Measurements from ENCODE around the gene SMIM35. TPM values are rescaled to one million over a fixed set of nuclear protein-coding genes. Genes with fewer than 3 reads are reported as not detected.

Gene SMIM35
- polyA plus RNA-seq (2013, experiment 1 of 4), result not detected
- polyA plus RNA-seq (2013, experiment 2 of 4), result not detected
- not detected for polyA plus RNA-seq (2013, experiment 3 of 4)
- not detected for polyA plus RNA-seq (2013, experiment 4 of 4)

- Histone ChIP-seq H3K27me3 (ENCODE audit: control insufficient read depth, insufficient read depth, low read length, poor library complexity, severe bottlenecking) (no peaks in the 10 kb centered on the region), H3K27ac (ENCODE audit: insufficient read depth, low read depth, low read length, poor library complexity, severe bottlenecking) (no peak within 1 kb of the TSS), H3K9me3 (ENCODE audit: control insufficient read depth, low read length) (no peaks in the 10 kb centered on the region), H3K4me3 (ENCODE audit: insufficient read depth, low read depth, low read length) (no peak within 1 kb of the TSS), H3K36me3 (ENCODE audit: control insufficient read depth, insufficient read depth, low read length) (no peaks in the 10 kb centered on the region), H3K4me1 (ENCODE audit: control insufficient read depth, insufficient read depth, low read length) (peaks cover 10% of the 10 kb centered on the region)
- WGBS, 2 experiments, result 89 to 90% methylated on average over 5 of the region's 5 CpGs
These were observed at the start of gene SMIM35 for GRCh38 chr11:118086913-118087768. Gene SMIM35 (minus strand): TSS chr11:118086963. CDS start chr11:118086757, 206 bp downstream.

DNA sequence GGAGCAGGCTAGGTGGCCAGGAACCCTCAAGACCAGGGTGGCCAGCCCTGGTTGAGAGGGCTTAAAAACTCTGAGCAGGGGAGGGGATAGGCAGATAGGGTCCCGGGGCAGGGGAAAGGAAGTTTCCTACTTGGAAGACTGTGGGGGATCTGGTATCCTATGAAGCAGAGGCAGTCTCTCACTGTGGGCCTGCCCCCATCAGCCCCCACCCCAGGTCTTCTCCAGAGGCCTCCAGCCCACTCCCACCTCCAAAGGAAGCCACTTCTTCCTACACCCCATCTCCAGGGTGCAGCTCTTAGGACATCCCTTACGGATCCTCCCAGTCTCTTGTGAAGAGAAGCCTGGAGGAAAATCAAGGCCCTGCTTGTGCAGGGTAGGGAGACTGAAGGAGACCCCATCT lies 49.6 kb upstream of the SMIM35 start:
- peaks cover 9% of the 10 kb centered on the region for H3K4me1 ChIP-seq (ENCODE audit: control insufficient read depth, insufficient read depth, low read length)
- H3K27ac ChIP-seq (ENCODE audit: insufficient read depth, low read depth, low read length, poor library complexity, severe bottlenecking), result no peak overlapping the region
- WGBS, 2 experiments, result 89 to 92% methylated on average over 2 of the region's 2 CpGs
- no peak overlapping the region for H3K4me3 ChIP-seq (ENCODE audit: insufficient read depth, low read depth, low read length)
- no peaks in the 10 kb centered on the region for H3K36me3 ChIP-seq (ENCODE audit: control insufficient read depth, insufficient read depth, low read length)
- H3K27me3 ChIP-seq (ENCODE audit: control insufficient read depth, insufficient read depth, low read length, poor library complexity, severe bottlenecking), result no peaks in the 10 kb centered on the region
- no peaks in the 10 kb centered on the region for H3K9me3 ChIP-seq (ENCODE audit: control insufficient read depth, low read length)

DNA sequence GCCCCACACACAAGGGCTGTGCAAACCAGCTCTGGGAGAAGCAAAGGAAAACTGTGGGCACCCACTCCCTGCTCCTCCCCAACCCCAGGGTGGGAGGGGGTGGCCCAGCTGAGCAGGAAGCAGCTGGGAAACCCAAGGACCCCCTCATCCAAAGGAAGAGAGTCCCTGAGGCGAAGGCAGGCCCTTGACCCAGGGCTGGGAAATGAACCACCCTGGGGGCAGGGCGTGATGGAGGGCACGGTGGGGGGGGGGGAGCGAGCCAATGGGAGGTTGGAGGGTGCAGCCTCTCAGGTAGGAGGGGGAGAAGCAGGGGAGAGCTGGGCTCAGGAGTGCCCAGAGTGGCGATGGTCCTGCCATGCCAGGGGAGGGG lies 49.0 kb upstream of the SMIM35 start:
- H3K4me1 ChIP-seq (ENCODE audit: control insufficient read depth, insufficient read depth, low read length), result peaks cover 9% of the 10 kb centered on the region
- H3K9me3 ChIP-seq (ENCODE audit: control insufficient read depth, low read length), result no peaks in the 10 kb centered on the region
- no peak overlapping the region for H3K4me3 ChIP-seq (ENCODE audit: insufficient read depth, low read depth, low read length)
- no peak overlapping the region for H3K27ac ChIP-seq (ENCODE audit: insufficient read depth, low read depth, low read length, poor library complexity, severe bottlenecking)
- H3K36me3 ChIP-seq (ENCODE audit: control insufficient read depth, insufficient read depth, low read length), result no peaks in the 10 kb centered on the region
- no peaks in the 10 kb centered on the region for H3K27me3 ChIP-seq (ENCODE audit: control insufficient read depth, insufficient read depth, low read length, poor library complexity, severe bottlenecking)
- 92 to 95% methylated on average over 5 of the region's 5 CpGs for WGBS, 2 experiments

- Histone ChIP-seq H3K9me3 (ENCODE audit: control insufficient read depth, low read length) (no peaks in the 10 kb centered on the region), H3K36me3 (ENCODE audit: control insufficient read depth, insufficient read depth, low read length) (no peaks in the 10 kb centered on the region), H3K4me1 (ENCODE audit: control insufficient read depth, insufficient read depth, low read length) (peaks cover 9% of the 10 kb centered on the region), H3K27me3 (ENCODE audit: control insufficient read depth, insufficient read depth, low read length, poor library complexity, severe bottlenecking) (no peaks in the 10 kb centered on the region), H3K27ac (ENCODE audit: insufficient read depth, low read depth, low read length, poor library complexity, severe bottlenecking) (no peak overlapping the region), H3K4me3 (ENCODE audit: insufficient read depth, low read depth, low read length) (no peak overlapping the region)
- 82 to 85% methylated on average over 7 of the region's 7 CpGs for WGBS, 2 experiments
These were observed 48.5 kb upstream of the SMIM35 start for GRCh38 chr11:118135051-118135795.

GRCh38 chr11:118133816-118134215 lies 47.1 kb upstream of the SMIM35 start:
- 89 to 92% methylated on average over 10 of the region's 10 CpGs for whole genome bisulfite sequencing, 2 experiments
- H3K27me3 ChIP-seq (ENCODE audit: control insufficient read depth, insufficient read depth, low read length, poor library complexity, severe bottlenecking), result no peaks in the 10 kb centered on the region
- no peak overlapping the region for H3K27ac ChIP-seq (ENCODE audit: insufficient read depth, low read depth, low read length, poor library complexity, severe bottlenecking)
- peaks cover 10% of the 10 kb centered on the region for H3K4me1 ChIP-seq (ENCODE audit: control insufficient read depth, insufficient read depth, low read length)
- H3K36me3 ChIP-seq (ENCODE audit: control insufficient read depth, insufficient read depth, low read length), result no peaks in the 10 kb centered on the region
- H3K9me3 ChIP-seq (ENCODE audit: control insufficient read depth, low read length), result no peaks in the 10 kb centered on the region
- no peak overlapping the region for H3K4me3 ChIP-seq (ENCODE audit: insufficient read depth, low read depth, low read length)

DNA sequence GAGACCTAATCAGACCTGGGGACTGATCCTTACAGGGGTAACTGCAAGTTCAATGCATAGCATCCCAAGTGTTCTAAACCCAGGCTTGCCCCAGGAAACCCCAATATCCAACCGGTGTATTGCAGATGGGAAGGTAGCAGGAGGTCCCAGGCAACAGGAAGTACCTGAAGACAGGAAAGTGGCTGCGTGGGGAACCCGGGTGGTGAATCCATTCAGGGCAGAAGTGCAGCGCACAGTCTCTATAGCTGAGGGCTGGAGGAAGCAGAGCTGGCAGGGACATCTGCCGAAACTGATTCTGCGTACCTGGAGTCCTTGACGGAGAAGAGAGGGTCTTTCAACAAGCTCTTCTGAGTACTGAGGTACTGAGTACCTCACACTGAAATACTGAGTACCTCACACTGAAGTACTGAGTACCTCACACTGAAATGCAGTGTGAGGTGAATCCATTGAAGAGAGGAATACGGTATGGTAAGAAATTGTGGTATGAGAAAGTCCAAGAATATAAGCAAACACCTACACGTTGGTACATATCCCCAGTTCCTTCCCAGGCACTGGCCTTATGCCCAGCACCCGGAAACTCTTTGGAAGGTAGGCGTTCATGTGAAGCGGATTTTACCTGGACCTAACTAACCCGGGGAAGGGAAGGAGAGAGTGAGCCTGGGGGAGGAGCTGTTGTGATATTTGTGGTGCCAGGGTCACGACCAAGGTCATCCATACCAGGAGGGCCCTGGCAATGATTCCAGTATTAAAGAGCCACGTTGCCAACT lies 45.8 kb upstream of the SMIM35 start:
- Histone ChIP-seq H3K4me1 (ENCODE audit: control insufficient read depth, insufficient read depth, low read length) (peaks cover 5% of the 10 kb centered on the region), H3K4me3 (ENCODE audit: insufficient read depth, low read depth, low read length) (no peak overlapping the region), H3K9me3 (ENCODE audit: control insufficient read depth, low read length) (no peaks in the 10 kb centered on the region), H3K27ac (ENCODE audit: insufficient read depth, low read depth, low read length, poor library complexity, severe bottlenecking) (no peak overlapping the region), H3K27me3 (ENCODE audit: control insufficient read depth, insufficient read depth, low read length, poor library complexity, severe bottlenecking) (no peaks in the 10 kb centered on the region), H3K36me3 (ENCODE audit: control insufficient read depth, insufficient read depth, low read length) (no peaks in the 10 kb centered on the region)
- 88 to 91% methylated on average over 15 of the region's 15 CpGs for WGBS, 2 experiments

GRCh38 chr11:118129471-118130172 lies 42.9 kb upstream of the SMIM35 start:
- H3K4me1 ChIP-seq (ENCODE audit: control insufficient read depth, insufficient read depth, low read length), result peaks cover 5% of the 10 kb centered on the region
- H3K9me3 ChIP-seq (ENCODE audit: control insufficient read depth, low read length), result no peaks in the 10 kb centered on the region
- no peaks in the 10 kb centered on the region for H3K36me3 ChIP-seq (ENCODE audit: control insufficient read depth, insufficient read depth, low read length)
- H3K27me3 ChIP-seq (ENCODE audit: control insufficient read depth, insufficient read depth, low read length, poor library complexity, severe bottlenecking), result no peaks in the 10 kb centered on the region
- WGBS, 2 experiments, result 89 to 92% methylated on average over 6 of the region's 6 CpGs
- no peak overlapping the region for H3K27ac ChIP-seq (ENCODE audit: insufficient read depth, low read depth, low read length, poor library complexity, severe bottlenecking)
- no peak overlapping the region for H3K4me3 ChIP-seq (ENCODE audit: insufficient read depth, low read depth, low read length)

GRCh38 chr11:118128721-118129470 lies 42.1 kb upstream of the SMIM35 start:
- no peak overlapping the region for H3K4me3 ChIP-seq (ENCODE audit: insufficient read depth, low read depth, low read length)
- H3K9me3 ChIP-seq (ENCODE audit: control insufficient read depth, low read length), result no peaks in the 10 kb centered on the region
- H3K27me3 ChIP-seq (ENCODE audit: control insufficient read depth, insufficient read depth, low read length, poor library complexity, severe bottlenecking), result no peaks in the 10 kb centered on the region
- H3K36me3 ChIP-seq (ENCODE audit: control insufficient read depth, insufficient read depth, low read length), result no peaks in the 10 kb centered on the region
- H3K4me1 ChIP-seq (ENCODE audit: control insufficient read depth, insufficient read depth, low read length), result peaks cover 5% of the 10 kb centered on the region
- H3K27ac ChIP-seq (ENCODE audit: insufficient read depth, low read depth, low read length, poor library complexity, severe bottlenecking), result no peak overlapping the region
- 85 to 87% methylated on average over 11 of the region's 11 CpGs for WGBS, 2 experiments

- H3K36me3 ChIP-seq (ENCODE audit: control insufficient read depth, insufficient read depth, low read length), result no peaks in the 10 kb centered on the region
- WGBS, 2 experiments, result 89 to 92% methylated on average over 4 of the region's 4 CpGs
- H3K4me3 ChIP-seq (ENCODE audit: insufficient read depth, low read depth, low read length), result no peak overlapping the region
- H3K4me1 ChIP-seq (ENCODE audit: control insufficient read depth, insufficient read depth, low read length), result peaks cover 5% of the 10 kb centered on the region
- no peaks in the 10 kb centered on the region for H3K9me3 ChIP-seq (ENCODE audit: control insufficient read depth, low read length)
- H3K27me3 ChIP-seq (ENCODE audit: control insufficient read depth, insufficient read depth, low read length, poor library complexity, severe bottlenecking), result no peaks in the 10 kb centered on the region
- no peak overlapping the region for H3K27ac ChIP-seq (ENCODE audit: insufficient read depth, low read depth, low read length, poor library complexity, severe bottlenecking)
These were observed 41.5 kb upstream of the SMIM35 start for GRCh38 chr11:118128310-118128709.

Measured in ectodermal cell (in vitro differentiated cells).